HG03159 (cell line): Measurements from ENCODE around the gene CD79A.

Experiments
- ATAC-seq: cut with Tn5 transposase; IDR thresholded peaks from one replicate; pipeline ENCODE4 v1.9.1; 2021; ENCODE audit warnings: mild to moderate bottlenecking, moderate library complexity; ENCODE audit not compliant: unreplicated experiment

Gene CD79A

DNA sequence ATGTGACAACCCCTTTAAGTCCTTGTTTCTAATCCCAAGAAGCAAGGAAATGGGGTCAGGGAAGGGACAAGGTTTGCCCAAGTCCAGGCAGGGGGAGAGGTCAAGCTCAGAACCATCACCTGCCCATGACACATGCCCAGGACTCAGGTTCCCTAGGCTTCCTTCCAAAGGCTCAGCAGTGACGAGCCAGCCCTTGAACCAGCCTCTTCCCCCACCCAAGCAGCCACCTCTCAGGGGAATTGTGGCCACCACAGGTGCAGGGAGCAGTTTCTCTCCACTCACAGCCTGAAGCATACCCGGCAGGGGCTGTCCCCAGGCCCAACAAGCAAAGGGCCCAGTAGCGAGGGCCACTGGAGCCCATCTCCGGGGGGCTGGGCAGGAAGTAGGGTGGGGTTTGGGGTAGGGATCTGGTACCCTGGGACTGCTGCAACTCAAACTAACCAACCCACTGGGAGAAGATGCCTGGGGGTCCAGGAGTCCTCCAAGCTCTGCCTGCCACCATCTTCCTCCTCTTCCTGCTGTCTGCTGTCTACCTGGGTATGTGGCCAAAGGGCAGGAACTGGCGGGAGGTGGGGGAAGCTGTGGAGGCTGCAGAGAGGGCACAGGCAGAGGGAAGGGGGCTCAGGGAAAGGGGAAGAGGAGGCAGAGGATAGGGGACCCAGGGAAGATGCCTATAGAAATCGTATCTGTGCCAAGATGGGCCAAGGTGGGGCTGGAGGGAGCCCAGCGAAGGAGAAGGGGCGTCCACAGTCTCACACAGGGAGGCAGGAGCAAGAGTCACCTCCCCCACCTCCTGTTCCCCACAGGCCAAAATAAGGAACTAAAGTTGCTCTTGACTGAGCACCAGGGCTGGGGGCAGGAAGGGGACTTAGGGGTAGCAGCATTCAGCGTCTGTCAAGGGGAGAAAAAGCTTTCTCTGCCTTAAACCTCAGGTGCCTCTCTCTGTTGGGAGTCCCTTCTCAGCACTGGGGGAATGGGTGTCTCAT, at the start of gene CD79A:
CD79A (plus strand) TSS at position 433 of the 986 bp plus-strand sequence; CDS start at position 459, 26 bp downstream.
- ATAC-seq = peak; percentile 55

DNA sequence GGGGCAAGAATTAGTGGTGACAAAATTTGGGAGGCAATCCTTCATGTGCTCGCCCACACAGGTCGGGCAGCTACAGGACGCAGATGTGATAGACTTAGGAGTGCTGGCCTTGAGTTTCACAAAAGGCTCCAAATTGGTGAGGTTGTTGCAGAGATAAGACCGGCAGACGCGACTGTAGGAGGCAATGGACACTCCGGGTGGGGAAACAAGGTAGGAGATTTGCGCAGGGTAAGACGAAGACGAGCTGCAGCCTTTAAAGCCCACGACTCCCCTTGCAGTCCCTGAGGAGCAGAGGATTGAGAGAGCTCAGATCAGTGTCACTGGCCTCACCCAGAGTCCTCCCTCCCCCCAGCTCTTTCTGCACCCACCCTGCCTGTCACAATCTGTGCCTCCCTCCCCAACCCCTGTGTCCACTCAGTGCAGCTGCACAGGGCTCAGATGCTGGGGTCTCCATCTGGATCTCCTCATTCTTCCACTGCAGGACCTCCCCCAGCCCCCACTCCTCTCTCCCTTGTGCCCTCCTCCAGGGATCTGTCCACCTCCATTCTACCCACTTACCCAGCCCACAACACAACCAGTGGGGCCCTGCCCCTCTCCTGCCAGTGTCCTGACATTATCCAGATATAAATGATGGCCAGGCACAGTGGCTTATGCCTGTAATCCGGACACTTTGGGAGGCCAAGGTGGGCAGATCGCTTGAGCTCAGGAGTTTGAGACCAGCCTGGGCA, 38.9 kb upstream of the CD79A start:
- ATAC-seq = no peak

DNA sequence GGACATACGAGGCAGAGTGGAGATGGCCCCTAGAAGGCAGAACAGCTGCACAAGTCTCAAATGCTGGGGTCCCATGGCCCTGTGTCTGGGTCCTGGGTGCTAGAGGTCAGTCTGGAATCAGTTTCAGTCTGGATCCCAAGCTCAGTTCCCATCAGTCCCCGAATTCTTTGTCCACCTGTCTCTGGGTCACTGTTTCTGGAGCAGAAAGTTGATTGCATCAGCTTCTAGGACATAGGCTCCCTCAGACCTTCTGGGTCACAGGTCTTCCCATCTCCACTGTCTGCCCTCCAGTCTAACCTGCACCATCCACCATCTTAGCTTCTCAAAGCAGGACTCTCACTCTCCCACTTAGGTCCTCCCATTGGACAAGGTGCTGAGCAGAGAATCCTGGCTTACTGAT, 37.9 kb upstream of the CD79A start:
- no peak for ATAC-seq

- no peak for ATAC-seq
Observed at GRCh38 chr19:41843371-41843770, 33.7 kb upstream of the CD79A start.

DNA sequence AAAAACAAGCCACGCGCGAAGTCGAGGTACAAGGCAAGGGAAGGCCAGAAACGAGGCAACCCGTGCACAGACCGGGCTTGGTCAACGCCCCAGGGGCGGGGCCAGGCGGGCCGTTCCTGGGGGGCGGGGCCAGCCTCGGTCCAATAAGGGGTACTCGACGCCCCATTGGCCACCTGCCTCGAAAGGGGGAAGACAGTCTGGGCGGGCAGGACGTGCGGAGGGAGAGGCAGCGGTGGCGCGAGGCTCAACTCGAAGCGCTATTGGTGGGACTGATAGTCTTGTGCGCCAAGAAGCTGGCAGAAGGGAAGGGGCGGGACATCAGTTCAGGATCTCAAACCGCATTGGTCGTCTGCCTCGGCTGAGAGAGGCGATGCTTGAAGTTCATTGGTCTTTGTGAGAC, 32.5 kb upstream of the CD79A start, which contains the start of gene LYPD4:
LYPD4 (minus strand) TSS at position 83 of the 400 bp plus-strand sequence. CDS start 5,398 bp downstream, outside the sequence.
- ATAC-seq = no peak

GRCh38 chr19:41845001-41845050, 32.3 kb upstream of the CD79A start, which contains the start of gene DMRTC2:
Gene DMRTC2, plus strand, starts transcription at chr19:41845042. Its CDS starts 2,387 bp downstream, at chr19:41847429.
- no peak for ATAC-seq

DNA sequence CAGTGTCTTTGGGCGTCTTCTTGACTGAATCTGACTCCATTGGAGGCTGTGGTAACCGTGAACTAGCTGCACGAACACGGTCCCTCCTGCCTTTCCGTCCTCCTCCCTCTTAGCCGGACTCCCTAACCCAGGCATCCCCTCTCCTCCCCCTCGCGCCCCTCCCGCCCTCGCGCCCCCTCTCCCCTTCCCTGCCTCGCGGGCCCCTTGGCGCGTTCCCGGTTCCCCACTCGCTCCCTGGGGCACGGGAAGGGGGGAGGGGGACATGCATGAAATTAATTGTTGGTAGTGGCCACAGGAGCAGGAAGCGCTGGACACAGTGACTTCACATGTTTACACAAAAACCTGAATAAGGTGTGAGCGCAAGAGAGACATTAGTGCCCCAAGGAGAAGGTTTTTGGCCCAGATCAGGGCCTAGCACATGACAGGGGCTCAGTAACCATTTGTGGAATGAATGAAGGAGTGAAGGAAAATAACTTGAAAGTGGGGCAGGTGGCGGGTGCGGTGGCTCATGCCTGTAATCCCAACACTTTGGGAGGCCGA, 32.0 kb upstream of the CD79A start:
- ATAC-seq = no peak

DNA sequence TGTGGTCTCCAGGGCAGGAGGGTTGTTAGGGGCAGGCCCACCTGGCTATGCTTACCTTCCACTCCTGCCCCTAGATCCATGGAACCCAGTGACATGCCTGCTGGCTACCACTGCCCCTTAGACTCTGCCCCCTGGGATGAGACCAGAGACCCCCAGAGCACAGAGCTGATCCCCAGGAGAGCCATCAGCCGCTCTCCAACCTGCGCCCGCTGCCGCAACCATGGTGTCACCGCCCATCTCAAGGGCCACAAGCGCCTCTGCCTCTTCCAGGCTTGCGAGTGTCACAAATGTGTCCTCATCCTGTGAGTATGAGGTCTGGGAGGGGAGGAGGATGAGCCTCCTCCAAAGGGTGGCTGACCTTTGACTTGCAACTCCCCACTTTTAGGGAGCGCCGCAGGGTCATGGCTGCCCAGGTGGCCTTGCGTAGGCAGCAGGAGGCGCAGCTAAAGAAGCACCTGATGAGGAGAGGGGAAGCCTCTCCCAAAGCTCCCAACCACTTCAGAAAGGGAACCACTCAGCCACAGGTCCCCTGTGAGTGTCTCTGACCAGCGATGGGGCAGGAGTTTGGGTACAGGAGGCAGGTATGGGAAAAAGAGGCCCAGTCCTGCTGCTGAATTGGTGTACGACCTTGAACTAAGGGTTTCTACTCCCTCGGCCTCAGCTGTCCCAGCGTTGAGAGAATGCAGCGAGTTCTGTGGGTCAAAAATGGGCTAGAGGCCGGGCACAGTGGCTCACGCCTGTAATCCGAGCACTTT, 29.6 kb upstream of the CD79A start:
- ATAC-seq = no peak

DNA sequence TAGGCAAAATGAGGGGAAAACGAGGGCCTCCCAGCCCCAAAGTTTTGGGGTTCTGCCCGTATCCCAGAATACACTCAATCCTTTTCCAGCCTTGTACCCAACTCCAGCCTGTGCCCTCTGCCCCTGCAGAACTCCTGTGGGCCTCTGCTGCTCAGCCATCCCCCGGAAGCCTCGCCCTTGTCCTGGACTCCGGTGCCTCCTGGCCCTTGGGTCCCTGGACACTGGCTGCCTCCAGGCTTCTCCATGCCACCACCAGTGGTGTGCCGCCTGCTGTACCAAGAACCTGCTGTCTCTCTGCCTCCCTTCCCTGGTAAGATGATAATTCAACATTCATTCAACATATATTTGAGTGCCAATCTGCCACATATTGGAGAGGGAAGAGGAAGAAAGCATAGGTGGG, 28.4 kb upstream of the CD79A start:
- no peak for ATAC-seq

GRCh38 chr19:41849067-41849466, 28.0 kb upstream of the CD79A start:
- no peak for ATAC-seq

DNA sequence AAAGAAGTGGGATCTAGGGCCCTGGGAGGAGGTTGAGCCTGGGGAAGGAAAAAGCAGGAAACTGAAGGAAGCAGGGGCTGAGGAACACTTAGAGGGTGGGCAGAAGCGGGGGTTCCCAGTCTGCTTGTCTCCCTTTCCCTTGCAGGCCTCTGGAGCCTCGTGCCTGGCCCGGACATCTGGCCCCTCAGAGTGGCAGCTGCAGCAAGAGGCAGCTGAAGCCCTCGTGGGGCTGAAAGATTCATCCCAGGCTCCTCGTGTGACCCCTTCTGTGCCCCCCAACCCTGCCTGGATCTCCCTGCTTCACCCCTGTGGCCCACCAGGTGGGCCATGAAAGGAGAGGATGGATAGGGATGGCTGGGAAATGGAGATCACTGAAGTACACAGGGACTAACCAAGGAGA, 26.7 kb upstream of the CD79A start:
- no peak for ATAC-seq

DNA sequence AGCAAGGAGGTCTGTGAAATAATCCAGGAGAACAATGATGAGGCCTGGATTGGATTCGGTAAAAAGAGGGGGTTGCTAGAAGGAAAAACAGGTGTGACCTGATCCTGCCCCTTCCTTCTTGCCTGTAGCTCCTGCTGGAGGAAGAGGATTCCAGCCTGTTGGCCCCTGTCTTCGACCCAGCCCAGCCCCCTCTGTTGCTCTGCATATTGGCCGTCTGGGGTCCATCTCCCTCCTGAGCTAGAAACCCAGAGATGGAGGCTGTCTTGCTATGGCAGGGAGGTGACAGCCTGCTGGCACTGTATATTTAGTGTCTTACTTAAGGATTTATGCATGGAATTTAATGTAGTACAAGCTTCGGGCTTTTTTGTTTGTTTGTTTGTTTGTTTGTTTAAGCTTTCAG, 25.6 kb upstream of the CD79A start:
- ATAC-seq = no peak

DNA sequence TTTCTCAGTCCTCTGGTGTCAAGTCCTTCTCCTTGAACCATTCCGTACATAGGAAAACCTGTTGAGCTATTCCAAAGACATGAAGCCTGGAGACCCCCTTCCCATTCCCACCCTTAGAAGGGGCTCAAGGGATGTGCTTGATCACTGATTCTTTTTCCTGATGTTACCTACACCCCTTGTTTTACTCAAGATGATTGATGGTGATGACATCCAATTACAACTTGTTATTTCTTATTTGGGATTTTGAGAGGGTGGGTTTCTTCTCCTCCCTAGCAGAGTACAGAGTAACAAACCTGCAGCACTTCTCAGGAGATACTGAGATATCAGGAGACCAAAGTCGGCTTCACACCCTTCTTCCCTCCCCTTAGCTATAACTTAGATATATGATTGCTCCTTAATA, 23.7 kb upstream of the CD79A start:
- ATAC-seq = no peak

DNA sequence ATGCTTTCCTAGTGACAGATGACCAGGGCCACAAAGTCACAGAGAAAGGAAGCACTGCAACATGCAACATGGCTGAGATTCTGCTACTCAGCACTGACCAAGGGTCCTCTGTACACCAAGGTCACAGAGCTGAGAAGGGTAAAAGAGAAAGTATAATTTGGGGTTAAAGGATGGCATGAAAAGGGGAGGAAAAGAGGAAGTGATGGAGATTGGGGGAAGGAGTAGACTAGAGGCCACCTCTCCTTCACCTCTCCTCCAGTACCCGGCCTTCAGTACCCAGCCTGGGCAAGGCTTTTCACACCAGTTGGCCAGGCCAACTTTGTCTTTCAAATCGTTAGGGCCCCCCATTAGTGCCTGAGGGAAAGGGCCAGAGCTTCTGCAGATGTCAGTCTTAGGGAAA, 23.3 kb upstream of the CD79A start:
- no peak for ATAC-seq

GRCh38 chr19:41859213-41859617, 17.9 kb upstream of the CD79A start:
- no peak for ATAC-seq

- ATAC-seq = peak; percentile 71
Observed at GRCh38 chr19:41859618-41860418, 17.3 kb upstream of the CD79A start, which contains the start of gene RPS19. Gene RPS19, plus strand, starts transcription at chr19:41860255. Its CDS starts 520 bp downstream, at chr19:41860775.

DNA sequence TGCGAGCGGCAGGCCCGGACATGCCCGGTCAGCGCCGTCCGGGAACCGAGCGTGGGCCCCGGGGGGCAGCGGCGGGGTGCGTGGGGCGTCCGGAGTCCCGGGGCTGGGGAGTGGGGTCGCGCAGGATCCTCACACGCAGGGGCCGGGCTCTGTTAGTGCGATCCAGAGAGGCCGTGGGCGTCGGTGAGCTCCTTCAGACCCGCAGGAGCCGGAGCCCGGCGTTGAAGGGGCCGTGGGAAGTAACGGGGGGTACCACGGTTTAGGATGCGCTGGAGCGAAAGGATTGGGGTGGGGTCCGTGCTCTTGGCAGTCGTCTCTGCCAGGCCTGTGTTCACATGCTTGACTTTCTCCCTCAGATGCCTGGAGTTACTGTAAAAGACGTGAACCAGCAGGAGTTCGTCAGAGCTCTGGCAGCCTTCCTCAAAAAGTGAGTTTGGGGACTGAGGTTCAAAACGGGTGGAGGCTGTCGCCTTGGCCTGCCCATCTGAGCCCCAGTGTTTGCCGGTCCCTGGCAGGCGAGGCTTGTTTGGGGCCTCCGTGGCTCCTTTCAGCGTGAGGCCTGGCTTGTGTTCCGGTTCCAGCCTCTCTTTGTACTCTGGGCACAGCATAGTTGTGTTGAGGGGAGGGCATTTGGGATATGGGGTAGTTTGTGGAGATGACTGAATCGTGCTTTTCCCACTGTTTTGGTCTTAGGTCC, 16.5 kb upstream of the CD79A start:
- no peak for ATAC-seq

DNA sequence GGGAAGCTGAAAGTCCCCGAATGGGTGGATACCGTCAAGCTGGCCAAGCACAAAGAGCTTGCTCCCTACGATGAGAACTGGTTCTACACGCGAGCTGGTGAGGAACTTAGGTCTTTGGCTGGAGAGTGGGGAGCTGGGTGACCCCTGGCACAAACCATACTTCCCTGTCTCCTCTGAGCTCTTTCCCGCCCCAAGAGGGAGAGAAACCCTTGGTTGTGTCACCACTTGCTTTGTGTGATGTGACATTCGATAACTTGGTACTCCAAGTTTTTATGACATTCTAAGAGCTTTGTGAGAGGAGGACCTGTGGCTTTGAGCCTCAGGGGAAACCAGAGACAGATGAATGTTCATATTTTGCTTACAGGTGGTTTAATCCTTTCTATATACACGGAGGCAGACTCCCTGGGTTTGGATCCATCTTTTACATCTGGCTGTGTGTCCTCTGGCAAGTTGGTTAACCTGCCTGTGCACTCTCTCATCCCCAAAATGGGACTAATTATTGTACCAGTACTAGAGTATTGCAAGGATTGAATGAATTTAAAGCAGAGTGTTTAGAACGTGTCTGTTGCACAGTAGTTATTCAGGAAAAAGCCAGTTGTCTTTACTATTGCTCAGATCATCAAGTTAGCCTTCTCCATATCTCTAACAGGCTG, 15.8 kb upstream of the CD79A start:
- ATAC-seq = no peak

- no peak for ATAC-seq
Observed at GRCh38 chr19:41861846-41862245, 15.2 kb upstream of the CD79A start.
